Mesodermal cell (in vitro differentiated cells): ENCODE results near the gene DGKI.

Experiments
- H3K27ac ChIP-seq: 2 replicates; pipeline ENCODE4 v1.7.0; 2013; ENCODE audit warnings: mild to moderate bottlenecking, low read depth, low read length, moderate library complexity; ENCODE audit not compliant: severe bottlenecking
- H3K36me3 ChIP-seq: 2 replicates; pipeline ENCODE4 v1.7.1; 2013; ENCODE audit warnings: mild to moderate bottlenecking, low read length, moderate library complexity; ENCODE audit not compliant: control insufficient read depth, insufficient read depth
- H3K4me1 ChIP-seq: one replicate; pipeline ENCODE4 v1.7.1; 2013; ENCODE audit warnings: mild to moderate bottlenecking, low read length; ENCODE audit not compliant: insufficient read depth, control insufficient read depth, poor library complexity, severe bottlenecking
- H3K4me3 ChIP-seq: 2 replicates; pipeline ENCODE4 v1.7.0; 2013; ENCODE audit warnings: low read length, control low read depth, mild to moderate bottlenecking; ENCODE audit not compliant: insufficient read depth, poor library complexity, severe bottlenecking; ENCODE audit errors: extremely low read depth
- H3K9me3 ChIP-seq: 2 replicates; pipeline ENCODE4 v1.7.1; 2013; ENCODE audit warnings: mild to moderate bottlenecking, low read length, moderate library complexity; ENCODE audit not compliant: control insufficient read depth
- WGBS, 2 experiments: methylation state at CpG; one replicate each; pipeline ENCODE4 v1.1.5; 2013; ENCODE audit warnings: missing lambda C conversion rate in 2 of 2; ENCODE audit not compliant: insufficient coverage in 2 of 2; 5-methylcytosine and 5-hydroxymethylcytosine counted together

DGKI gene

GRCh38 chr7:137577184-137577583, 269.6 kb downstream of the DGKI start:
- Histone ChIP-seq H3K4me3 (no peak overlapping the region), H3K36me3 (no peaks in the 10 kb centered on the region), H3K27ac (no peak overlapping the region), H3K4me1 (peaks cover 31% of the 10 kb centered on the region), H3K9me3 (no peaks in the 10 kb centered on the region)
- whole genome bisulfite sequencing, 2 experiments: no CpG with 5 or more reads among the region's 1 CpG

DNA sequence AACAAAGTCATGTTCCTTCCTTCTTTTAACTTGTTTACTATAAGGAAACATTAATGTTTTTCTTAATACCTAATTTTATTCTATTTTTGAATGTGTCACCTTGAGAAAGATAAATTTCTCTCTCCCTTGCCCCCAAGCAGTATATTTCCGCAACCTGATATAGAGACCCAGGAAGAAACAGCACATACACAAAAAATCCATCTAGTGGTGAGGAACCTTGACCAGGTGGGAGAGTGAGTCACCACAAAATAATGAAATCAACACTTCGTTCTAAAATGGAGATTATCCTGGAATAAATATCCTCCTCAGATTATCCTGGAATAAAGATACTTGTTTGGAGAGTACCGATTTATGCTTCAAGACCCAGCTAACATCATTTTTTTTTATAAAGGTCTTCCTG, 270.3 kb downstream of the DGKI start:
- peaks cover 31% of the 10 kb centered on the region for H3K4me1 ChIP-seq
- no peaks in the 10 kb centered on the region for H3K9me3 ChIP-seq
- no CpG with 5 or more reads among the region's 3 CpGs for WGBS, 2 experiments
- H3K36me3 ChIP-seq: no peaks in the 10 kb centered on the region
- H3K27ac ChIP-seq: no peak overlapping the region
- H3K4me3 ChIP-seq: no peak overlapping the region

DNA sequence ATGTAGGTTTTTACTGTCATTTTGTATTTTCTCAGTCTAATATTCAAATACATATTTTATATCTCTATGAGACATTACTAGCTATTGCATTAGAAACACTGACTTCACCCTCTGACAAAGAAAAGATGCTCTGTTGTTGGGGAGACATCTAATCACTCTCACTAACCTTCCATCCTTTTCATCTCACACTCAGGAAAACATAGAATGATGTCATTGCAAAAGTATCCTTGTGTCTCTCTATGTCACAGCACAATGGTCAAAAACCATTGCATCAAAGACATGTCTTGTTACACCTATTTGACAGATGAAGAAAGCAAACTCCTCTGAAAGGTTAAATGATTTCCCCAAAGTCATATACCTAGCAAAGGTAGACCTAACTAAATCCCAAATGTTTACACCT, 272.0 kb downstream of the DGKI start:
- peaks cover 31% of the 10 kb centered on the region for H3K4me1 ChIP-seq
- H3K9me3 ChIP-seq: no peaks in the 10 kb centered on the region
- no peaks in the 10 kb centered on the region for H3K36me3 ChIP-seq
- H3K27ac ChIP-seq: no peak overlapping the region
- H3K4me3 ChIP-seq: no peak overlapping the region

DNA sequence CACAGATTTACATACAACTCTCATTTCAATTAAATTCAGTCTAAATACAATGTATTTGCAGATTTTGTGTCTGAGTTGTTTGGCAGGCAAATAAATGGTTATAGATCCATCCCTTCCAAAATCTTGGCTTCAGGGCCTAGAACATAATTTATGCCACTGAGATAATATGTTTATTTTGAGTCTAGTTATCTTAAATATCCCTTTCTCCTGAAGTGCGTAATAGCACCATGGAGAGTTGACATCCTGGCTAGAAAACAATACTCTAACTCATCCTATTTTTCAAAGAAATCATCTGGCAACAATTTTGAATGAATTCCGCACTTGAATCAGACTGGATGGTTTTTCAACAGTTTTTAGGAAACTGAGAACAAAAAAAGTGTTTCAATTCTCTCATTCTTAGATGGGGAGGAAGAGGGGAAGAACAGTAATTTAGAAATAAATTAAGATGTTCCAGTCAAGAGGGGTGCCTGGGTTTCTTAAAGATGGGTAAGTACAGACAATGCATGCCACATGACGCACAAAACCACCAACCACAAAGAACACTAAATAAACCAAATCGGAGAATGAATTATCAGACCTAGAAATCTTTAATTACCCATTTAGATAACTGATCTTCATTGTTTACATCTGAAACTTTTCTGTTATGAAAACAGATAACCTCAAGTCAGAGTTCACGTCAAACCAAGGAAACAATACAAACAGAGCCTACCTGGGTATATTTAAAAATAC, 274.6 kb downstream of the DGKI start:
- Histone ChIP-seq H3K36me3 (no peaks in the 10 kb centered on the region), H3K27ac (no peak overlapping the region), H3K4me3 (no peak overlapping the region), H3K9me3 (no peaks in the 10 kb centered on the region), H3K4me1 (peaks cover 11% of the 10 kb centered on the region)
- WGBS, 2 experiments: 88% methylated on average over 1 of the region's 5 CpGs; no CpG with 5 or more reads in 1 of the 2 experiments

DNA sequence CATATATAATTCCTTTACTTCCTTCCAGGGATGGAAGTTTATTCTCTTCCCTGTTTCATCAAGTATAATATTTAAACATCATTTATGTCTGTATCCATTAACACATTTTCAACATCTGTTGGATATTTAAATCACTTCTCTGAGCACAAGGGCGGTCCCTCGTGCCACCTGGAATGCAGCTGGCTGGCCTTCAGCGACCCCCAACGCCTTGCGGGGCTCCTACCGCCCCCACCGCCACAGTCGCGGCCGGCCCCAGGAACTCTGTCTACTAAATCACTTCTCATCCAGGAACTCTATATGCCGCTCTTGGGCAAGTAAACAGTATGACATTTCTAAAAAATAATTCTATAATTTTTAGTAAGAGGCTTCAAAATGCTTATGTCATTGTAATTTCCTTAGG, 282.1 kb downstream of the DGKI start:
- H3K4me1 ChIP-seq: no peaks in the 10 kb centered on the region
- no peak overlapping the region for H3K4me3 ChIP-seq
- no peaks in the 10 kb centered on the region for H3K36me3 ChIP-seq
- H3K9me3 ChIP-seq: no peaks in the 10 kb centered on the region
- no peak overlapping the region for H3K27ac ChIP-seq
- 90 to 100% methylated on average over 1 to 2 of the region's 11 CpGs for WGBS, 2 experiments

DNA sequence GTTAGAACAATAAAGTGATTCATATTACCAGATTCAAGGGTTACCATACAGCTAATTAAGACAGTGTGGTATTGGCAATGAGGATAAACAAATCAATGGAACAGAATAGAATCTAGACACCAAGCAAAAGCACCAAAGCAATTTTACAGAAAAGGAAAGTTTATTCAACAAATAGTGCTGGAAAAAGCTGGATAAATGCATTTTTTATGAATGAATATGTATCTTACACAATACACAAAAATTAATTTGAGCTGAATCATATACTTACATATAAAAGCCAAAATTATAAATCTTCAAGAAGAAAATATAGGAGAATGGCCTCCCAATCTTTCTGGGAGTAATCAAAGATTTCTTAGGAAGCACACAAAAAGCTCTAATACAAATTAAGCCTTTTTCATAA, 282.8 kb downstream of the DGKI start:
- H3K27ac ChIP-seq: no peak overlapping the region
- no peaks in the 10 kb centered on the region for H3K4me1 ChIP-seq
- H3K4me3 ChIP-seq: no peak overlapping the region
- H3K36me3 ChIP-seq: no peaks in the 10 kb centered on the region
- H3K9me3 ChIP-seq: no peaks in the 10 kb centered on the region

GRCh38 chr7:137547485-137547884, 299.3 kb downstream of the DGKI start:
- Histone ChIP-seq H3K4me3 (no peak overlapping the region), H3K27ac (no peak overlapping the region), H3K36me3 (no peaks in the 10 kb centered on the region), H3K9me3 (no peaks in the 10 kb centered on the region), H3K4me1 (no peaks in the 10 kb centered on the region)
- WGBS, 2 experiments: 83 to 93% methylated on average over 3 of the region's 3 CpGs

- no peak overlapping the region for H3K4me3 ChIP-seq
- 87 to 100% methylated on average over 1 to 2 of the region's 4 CpGs for WGBS, 2 experiments
- H3K27ac ChIP-seq: no peak overlapping the region
- H3K9me3 ChIP-seq: no peaks in the 10 kb centered on the region
- H3K36me3 ChIP-seq: no peaks in the 10 kb centered on the region
- H3K4me1 ChIP-seq: no peaks in the 10 kb centered on the region
Observed at GRCh38 chr7:137546671-137547070, 300.1 kb downstream of the DGKI start.

- no peaks in the 10 kb centered on the region for H3K4me1 ChIP-seq
- no peak overlapping the region for H3K27ac ChIP-seq
- H3K4me3 ChIP-seq: no peak overlapping the region
- 93 to 94% methylated on average over 8 to 13 of the region's 13 CpGs for WGBS, 2 experiments
- no peaks in the 10 kb centered on the region for H3K36me3 ChIP-seq
- H3K9me3 ChIP-seq: no peaks in the 10 kb centered on the region
Observed at GRCh38 chr7:137546009-137546408, 300.8 kb downstream of the DGKI start.

- H3K36me3 ChIP-seq: no peaks in the 10 kb centered on the region
- H3K4me1 ChIP-seq: no peaks in the 10 kb centered on the region
- no peak overlapping the region for H3K27ac ChIP-seq
- no peak overlapping the region for H3K4me3 ChIP-seq
- WGBS, 2 experiments: 63 to 89% methylated on average over 3 of the region's 4 CpGs
- H3K9me3 ChIP-seq: no peaks in the 10 kb centered on the region
Observed at GRCh38 chr7:137545059-137545716, 301.6 kb downstream of the DGKI start.

- no peaks in the 10 kb centered on the region for H3K4me1 ChIP-seq
- no peaks in the 10 kb centered on the region for H3K9me3 ChIP-seq
- H3K4me3 ChIP-seq: no peak overlapping the region
- no peaks in the 10 kb centered on the region for H3K36me3 ChIP-seq
- WGBS, 2 experiments: 89% methylated on average over 1 of the region's 1 CpG; no CpG with 5 or more reads in 1 of the 2 experiments
- H3K27ac ChIP-seq: no peak overlapping the region
Observed at GRCh38 chr7:137544453-137545058, 302.2 kb downstream of the DGKI start.
